HCT116 (cell line): ENCODE measurements around the gene INTS2. TPM values are rescaled to one million over a fixed set of nuclear protein-coding genes. Genes with fewer than 3 reads are reported as not detected.

ENCODE experiments used
- ATAC-seq: fragments of 200-7000 bp; cut with Tn5 transposase; 2 replicates; pipeline ENCODE4 v1.9.1; 2020; ENCODE audit warnings: mild to moderate bottlenecking, moderate library complexity
- BruUV-seq: library from RNA; stranded (reverse); fragments of 400-500 nt; replicated peaks from 2 replicates; lab custom pipeline; 2021; lab: Mats Ljungman, UMichigan
- CTCF ChIA-PET: fragments of 300-600 bp; sonication (Branson Sonifier 250); formaldehyde crosslinking; loops from one replicate; lab custom pipeline; 2021; ENCODE audit warnings: antibody characterized with exemption; lab: Charles Lee
- POLR2A ChIA-PET: fragments of 300-600, 350-600 bp; sonication (Branson Sonifier 250); formaldehyde crosslinking; loops from one replicate; lab custom pipeline; 2021; ENCODE audit warnings: antibody characterized with exemption; lab: Charles Lee
- RAD21 ChIA-PET, 2 experiments: fragments of 300-600 bp; sonication (Branson Sonifier 250); formaldehyde crosslinking; loops; one replicate each; lab custom pipeline; 2023; ENCODE audit warnings: low total read pairs in 2 of 2; ENCODE audit not compliant: uncharacterized antibody in 2 of 2, unreplicated experiment in 2 of 2, low non-redundant PET in 1 of 2; lab: Charles Lee
- DNase-seq: peaks from one replicate; pipeline ENCODE4 v3.0.0-alpha.2; 2010; ENCODE audit warnings: low read depth, low spot score
- H2AFZ ChIP-seq: fragments of 200-600 bp; shearing (Covaris generic), sonication (generic); 2 replicates; pipeline ENCODE4 v1.6.1; 2017; ENCODE audit warnings: low read depth, mixed run types, mixed read lengths, antibody characterized with exemption, low read length; ENCODE audit not compliant: poor library complexity, severe bottlenecking
- H3K27ac ChIP-seq: 2 replicates; pipeline ENCODE4 v1.5.1; 2012; ENCODE audit warnings: low read depth, low read length
- H3K27me3 ChIP-seq: fragments of 200-600 bp; sonication (generic); 2 replicates; pipeline ENCODE4 v1.6.1; 2016; ENCODE audit warnings: mixed run types, low read length, mixed read lengths; ENCODE audit not compliant: insufficient read depth
- H3K36me3 ChIP-seq, 2 experiments: fragments of 200-500 bp in 1 of 2; fragments of 200-600 bp in 1 of 2; sonication (Bioruptor generic) in 1 of 2; sonication (generic) in 1 of 2; 2 replicates each; pipeline versions ENCODE4 v1.5.1 to v1.6.1; 2014 to 2016; ENCODE audit warnings: low read length in 2 of 2, inconsistent platforms in 1 of 2, mixed read lengths in 1 of 2, mixed run types in 1 of 2; ENCODE audit not compliant: insufficient read depth in 2 of 2, control insufficient read depth in 1 of 2
- H3K4me1 ChIP-seq, 2 experiments: fragments of 200-600 bp in 1 of 2; sonication (generic) in 1 of 2; 2 replicates each; pipeline versions ENCODE4 v1.5.1 to v1.6.1; 2012 to 2017; ENCODE audit warnings: low read length in 2 of 2, inconsistent platforms in 1 of 2, mild to moderate bottlenecking in 1 of 2, mixed read lengths in 1 of 2, mixed run types in 1 of 2, moderate library complexity in 1 of 2; ENCODE audit not compliant: insufficient read depth in 2 of 2, control insufficient read depth in 1 of 2
- H3K4me2 ChIP-seq: fragments of 200-600 bp; sonication (generic); 2 replicates; pipeline ENCODE4 v1.6.1; 2017; ENCODE audit warnings: mixed run types, low read length, mixed read lengths
- H3K4me3 ChIP-seq, 2 experiments: fragments of 200-600 bp in 1 of 2; sonication (generic) in 1 of 2; replicated peaks in 1 of 2; 2 replicates each; pipeline ENCODE4 v1.5.1; 2011 to 2016; ENCODE audit warnings: low read length in 2 of 2, control low read depth in 1 of 2, low read depth in 1 of 2, mild to moderate bottlenecking in 1 of 2, mixed read lengths in 1 of 2, mixed run types in 1 of 2
- H3K79me2 ChIP-seq: fragments of 200-600 bp; sonication (generic); 2 replicates; pipeline ENCODE4 v1.6.1; 2017; ENCODE audit warnings: mild to moderate bottlenecking, mixed run types, low read length, moderate library complexity, mixed read lengths; ENCODE audit not compliant: insufficient read depth
- H3K9ac ChIP-seq: fragments of 200-600 bp; sonication (generic); 2 replicates; pipeline ENCODE4 v1.6.1; 2016; ENCODE audit warnings: low read length, mixed read lengths
- H3K9me2 ChIP-seq: fragments of 200-600 bp; sonication (generic), shearing (Covaris generic); 2 replicates; pipeline ENCODE4 v1.6.1; 2017; ENCODE audit warnings: mixed run types, mild to moderate bottlenecking, moderate library complexity; ENCODE audit not compliant: insufficient read depth
- H3K9me3 ChIP-seq, 2 experiments: fragments of 200-500 bp in 1 of 2; fragments of 200-600 bp in 1 of 2; sonication (Bioruptor generic) in 1 of 2; sonication (generic) in 1 of 2; 2 replicates each; pipeline ENCODE4 v1.6.1; 2014 to 2017; ENCODE audit warnings: low read length in 2 of 2, mixed read lengths in 2 of 2, inconsistent platforms in 1 of 2, low read depth in 1 of 2, mild to moderate bottlenecking in 1 of 2, mixed run types in 1 of 2, moderate library complexity in 1 of 2; ENCODE audit not compliant: control insufficient read depth in 1 of 2, insufficient read depth in 1 of 2
- H4K20me1 ChIP-seq: fragments of 200-600 bp; sonication (generic), shearing (Covaris generic); 2 replicates; pipeline ENCODE4 v1.6.1; 2017; ENCODE audit warnings: mixed run types, mild to moderate bottlenecking, moderate library complexity; ENCODE audit not compliant: insufficient read depth
- EZH2phosphoT487 ChIP-seq: fragments of 200-600 bp; IDR thresholded peaks from 2 replicates; pipeline ENCODE4 v1.6.1; 2018; ENCODE audit warnings: antibody characterized with exemption, borderline replicate concordance
- RAD21 ChIP-seq: IDR thresholded peaks from 2 replicates; pipeline ENCODE4 v1.6.1; 2012; ENCODE audit warnings: low read depth, mild to moderate bottlenecking
- ZFX ChIP-seq: fragments of 450-650 bp; IDR thresholded peaks from 2 replicates; pipeline ENCODE4 v1.6.1; 2017
- intact Hi-C: fragments of 100-400 bp; cut with micrococcal nuclease; formaldehyde crosslinking; loops from 2 replicates; pipeline ENCODE4 v1.10.0; 2022
- total RNA-seq: library from RNA; stranded (reverse); gene quantifications from one replicate; pipeline ENCODE4 v1.2.1, GENCODE V29; 2021; ENCODE audit not compliant: unreplicated experiment

The INTS2 gene
- total RNA-seq, 1 experiment from 2014 or later: 40.5 TPM

DNA sequence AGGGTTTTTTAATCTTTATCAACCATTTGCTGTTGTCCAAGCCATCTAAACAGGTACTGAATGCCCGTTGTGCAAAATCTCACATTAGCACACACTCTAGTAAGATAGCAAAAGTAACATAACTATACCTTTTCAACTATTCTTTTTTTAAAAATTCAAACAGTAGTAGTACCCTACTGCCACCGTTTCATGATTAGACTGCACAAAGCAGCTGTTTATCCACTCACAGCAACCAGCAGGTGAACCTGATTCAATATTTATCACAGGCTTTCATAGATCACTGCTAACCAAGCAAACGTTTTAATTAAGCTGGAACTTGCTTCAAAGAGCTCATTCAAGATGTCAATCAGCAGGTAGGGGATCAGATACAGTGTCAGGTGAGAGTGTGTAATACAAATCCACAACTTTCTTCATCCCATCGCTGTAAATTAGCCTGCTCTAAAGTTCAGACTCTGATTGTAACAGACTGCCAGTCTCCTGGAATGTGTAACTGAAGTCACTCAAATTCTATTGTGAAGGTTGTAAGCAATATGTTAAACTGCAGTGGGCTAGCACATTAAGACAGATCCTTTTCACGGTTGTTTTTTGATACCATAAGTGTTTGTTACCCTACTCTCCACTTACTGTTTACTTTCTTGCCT lies 111.8 kb downstream of the INTS2 start:
- Histone ChIP-seq H3K4me2 (no peak overlapping the region), H3K27ac (no peak overlapping the region), H3K9ac (no peak overlapping the region), H3K4me1 (no peaks in the 10 kb centered on the region), H2AFZ (no peak overlapping the region), H4K20me1 (no peaks in the 10 kb centered on the region), H3K27me3 (no peaks in the 10 kb centered on the region), H3K36me3 (peaks cover 0 to 10% of the 10 kb centered on the region in 2 experiments; a peak in 1 of 4 replicates), H3K4me3 (no peak overlapping the region), H3K9me3 (no peaks in the 10 kb centered on the region), H3K79me2 (no peaks in the 10 kb centered on the region; the same call in 1 of the 2 replicates), H3K9me2 (no peaks in the 10 kb centered on the region)
- CTCF ChIA-PET: no interaction called here
- intact Hi-C loops: no loop called here
- RAD21 ChIA-PET: no interaction called here
- no TSS peak for BruUV-seq
- POLR2A ChIA-PET: no interaction called here
- TF ChIP-seq ZFX: no peak
- TF ChIP-seq EZH2phosphoT487: no peak
- no peak for TF ChIP-seq RAD21
- no peak for ATAC-seq
- no peak for DNase-seq

Other genes starting within 250 kb of the INTS2 start
- 22.2 TPM for gene BRIP1, start 64.5 kb downstream of the INTS2 start, total RNA-seq
- 96.0 TPM for gene MED13, start 137.3 kb upstream of the INTS2 start, total RNA-seq